GM21528 (cell line): ENCODE data around the gene FAR2.
"Not testable (repeated sequence)": the region's sequence is repeated elsewhere in the genome, so short reads cannot be mapped to it uniquely, and the experiment has no call there.

Experiments used
- ATAC-seq: cut with Tn5 transposase; IDR thresholded peaks from one replicate; pipeline ENCODE4 v1.9.1; 2021; ENCODE audit warnings: mild to moderate bottlenecking, moderate library complexity; ENCODE audit not compliant: unreplicated experiment, low FRiP score

The FAR2 gene

DNA sequence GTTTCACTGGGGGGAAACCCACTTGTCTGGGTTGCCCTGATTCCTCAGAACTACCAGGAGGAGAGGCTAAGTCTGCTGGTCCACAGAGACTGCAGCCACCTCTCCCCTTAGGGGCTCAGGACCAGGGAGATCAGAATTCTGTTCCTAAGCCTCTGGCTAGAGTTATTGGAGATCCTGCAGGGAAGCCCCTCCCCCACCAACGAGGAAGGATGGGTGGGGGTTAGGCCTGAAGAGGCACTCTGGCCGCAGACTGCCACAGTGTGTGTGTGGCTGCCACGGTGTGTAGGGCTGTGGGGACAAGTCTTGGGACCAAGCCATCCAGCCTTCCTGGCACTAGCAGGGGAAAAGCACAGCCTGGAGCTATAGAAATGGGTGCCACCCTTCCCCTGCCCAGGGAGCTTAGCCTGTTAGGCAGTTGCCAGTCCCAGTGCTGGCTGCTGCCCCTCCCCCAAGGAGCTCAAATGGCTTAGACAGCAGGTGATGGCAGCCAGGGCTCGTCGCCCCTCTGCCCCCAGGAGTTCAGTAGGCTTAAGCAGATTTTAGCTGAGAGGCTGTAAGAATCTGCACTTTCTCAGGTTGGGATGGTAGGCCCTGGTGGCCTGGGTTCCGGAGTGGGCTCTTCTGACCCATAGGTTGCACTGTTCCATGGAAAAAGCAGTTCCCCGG is 124.2 kb downstream of the FAR2 start:
- no peak for ATAC-seq

DNA sequence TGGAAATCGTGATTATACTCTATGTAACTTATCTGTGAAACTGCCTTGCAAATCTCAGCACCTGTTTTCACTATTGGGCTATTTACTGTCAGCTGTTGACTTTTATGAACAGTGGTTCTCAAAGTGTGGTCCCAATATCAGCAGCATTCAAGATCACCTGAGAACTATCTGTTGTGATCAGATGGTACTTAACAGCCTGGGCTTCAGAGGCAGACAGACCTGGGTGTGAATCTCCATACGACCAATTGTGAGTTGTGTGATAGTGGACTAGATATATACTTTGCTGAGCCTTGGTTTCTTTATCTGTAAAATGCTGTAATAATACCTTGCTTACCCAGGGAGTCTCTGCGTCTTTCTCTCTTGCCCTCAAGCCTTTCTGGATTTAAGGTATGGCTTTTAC is 126.8 kb downstream of the FAR2 start:
- ATAC-seq: no peak

DNA sequence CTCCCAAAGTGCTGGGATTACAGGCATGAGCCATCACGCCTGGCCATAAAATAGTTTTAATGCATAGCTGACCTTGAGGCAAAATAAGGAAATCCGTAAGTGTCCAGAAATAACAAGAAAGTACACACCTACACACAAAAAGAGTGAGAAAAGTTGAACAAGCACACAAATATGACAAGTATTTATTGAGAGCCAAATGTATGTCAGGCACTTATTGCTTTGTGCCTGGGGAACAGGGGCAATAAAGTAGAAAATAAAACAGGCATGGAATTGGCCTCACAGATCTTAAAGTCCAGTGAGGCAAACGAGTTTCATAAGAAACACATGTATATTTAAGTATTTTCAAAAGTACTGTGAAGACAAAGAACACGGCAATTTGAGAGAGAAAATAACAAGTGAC is 128.2 kb downstream of the FAR2 start:
- ATAC-seq: no peak

DNA sequence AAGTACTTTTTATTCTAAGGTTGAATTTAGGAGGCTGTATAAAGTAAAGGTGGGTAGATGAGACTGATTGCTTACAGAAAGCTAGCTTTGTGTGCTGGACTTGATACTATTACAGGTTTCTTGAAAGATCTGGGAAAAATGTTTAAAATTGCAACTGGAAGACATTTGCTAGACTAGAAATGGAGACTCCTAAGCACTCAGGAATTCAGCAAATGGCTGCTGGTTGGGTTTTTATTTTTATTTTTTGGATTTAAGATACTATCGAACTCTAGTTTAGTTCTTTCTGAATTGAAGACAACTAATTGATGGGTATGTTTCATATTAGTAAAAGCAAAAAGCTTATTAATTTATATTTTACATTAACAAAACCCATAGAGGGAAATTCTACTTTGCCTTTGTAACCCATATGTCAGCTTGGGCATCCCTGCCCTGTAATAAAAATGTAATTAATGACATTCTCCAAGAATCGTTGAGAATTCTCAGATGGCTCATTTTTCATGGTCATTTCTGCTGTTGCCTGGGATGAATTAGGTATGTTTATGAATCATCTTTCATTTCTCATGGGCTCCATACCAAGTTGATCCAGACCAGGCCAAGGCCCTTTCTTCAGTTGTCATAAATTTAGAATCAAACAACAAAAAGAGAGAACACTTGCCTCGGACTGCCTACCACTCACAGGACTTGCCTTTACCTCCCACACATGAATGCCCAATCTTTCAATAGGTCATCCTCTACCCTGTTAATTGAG is 129.8 kb downstream of the FAR2 start:
- ATAC-seq: no peak

DNA sequence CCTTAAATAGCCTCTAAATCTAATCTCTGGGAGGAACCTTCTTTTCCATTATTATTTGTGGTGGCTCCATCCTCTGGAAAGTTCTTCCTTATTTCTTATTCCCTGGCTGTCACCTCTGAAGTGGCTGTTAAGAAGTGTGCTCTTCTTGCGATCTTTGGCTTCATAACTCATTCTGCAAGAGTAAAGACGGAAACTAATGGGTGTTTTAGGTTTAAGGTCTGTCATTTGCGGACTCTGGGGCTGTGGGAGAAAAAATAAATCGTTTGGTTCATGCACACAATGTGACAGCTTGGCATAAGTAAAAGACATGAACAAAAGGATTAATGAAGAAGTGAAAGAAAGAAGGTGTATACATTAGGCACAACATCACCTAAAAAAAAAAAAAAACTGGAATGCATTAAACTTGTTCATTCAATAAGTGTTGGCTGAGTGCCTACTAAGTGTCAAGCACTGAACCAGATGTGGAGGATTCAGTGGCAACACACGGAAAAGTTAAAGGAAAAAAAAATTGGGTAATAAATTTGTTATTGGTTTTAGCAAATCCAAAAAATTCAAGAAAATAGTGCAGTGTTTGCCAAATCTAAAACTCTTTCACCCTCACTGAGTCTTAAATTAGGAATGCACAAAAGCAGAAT is 132.4 kb downstream of the FAR2 start:
- ATAC-seq: no peak

DNA sequence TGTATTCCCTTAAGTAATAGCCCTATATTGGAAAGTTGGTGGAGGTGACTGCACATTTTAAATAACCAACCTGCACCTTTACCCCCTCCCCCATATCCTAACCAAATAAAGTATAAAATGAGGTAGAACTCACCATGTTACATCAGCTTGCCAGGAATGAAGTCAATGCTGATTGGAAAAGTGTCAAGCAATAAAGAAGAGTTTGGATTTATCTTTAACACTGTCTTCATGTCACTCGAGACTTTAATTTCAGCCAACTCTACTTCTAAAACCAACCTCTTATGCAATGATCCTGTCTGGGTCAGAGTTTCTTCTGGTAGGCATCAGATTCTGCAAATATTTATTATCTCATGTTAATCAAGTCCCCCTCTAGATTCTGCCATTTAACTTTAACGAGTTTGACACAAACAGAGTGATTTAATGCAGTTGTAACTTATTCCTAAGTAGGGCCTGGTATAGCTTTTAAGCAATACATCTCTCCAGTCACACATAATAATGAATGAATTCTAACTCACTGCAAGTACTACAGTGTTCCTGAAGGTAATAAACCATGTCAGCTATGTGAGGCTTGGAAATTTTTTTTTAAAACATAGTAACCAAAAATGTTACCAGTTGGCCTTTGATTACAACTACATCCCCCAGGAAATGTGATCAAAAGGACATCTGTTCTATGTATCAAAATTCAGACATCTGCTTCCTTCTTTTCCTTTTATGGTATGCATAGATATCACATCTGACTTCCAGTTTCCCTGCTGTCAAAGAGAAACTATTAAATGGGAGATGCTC is 133.1 kb downstream of the FAR2 start:
- ATAC-seq: no peak

DNA sequence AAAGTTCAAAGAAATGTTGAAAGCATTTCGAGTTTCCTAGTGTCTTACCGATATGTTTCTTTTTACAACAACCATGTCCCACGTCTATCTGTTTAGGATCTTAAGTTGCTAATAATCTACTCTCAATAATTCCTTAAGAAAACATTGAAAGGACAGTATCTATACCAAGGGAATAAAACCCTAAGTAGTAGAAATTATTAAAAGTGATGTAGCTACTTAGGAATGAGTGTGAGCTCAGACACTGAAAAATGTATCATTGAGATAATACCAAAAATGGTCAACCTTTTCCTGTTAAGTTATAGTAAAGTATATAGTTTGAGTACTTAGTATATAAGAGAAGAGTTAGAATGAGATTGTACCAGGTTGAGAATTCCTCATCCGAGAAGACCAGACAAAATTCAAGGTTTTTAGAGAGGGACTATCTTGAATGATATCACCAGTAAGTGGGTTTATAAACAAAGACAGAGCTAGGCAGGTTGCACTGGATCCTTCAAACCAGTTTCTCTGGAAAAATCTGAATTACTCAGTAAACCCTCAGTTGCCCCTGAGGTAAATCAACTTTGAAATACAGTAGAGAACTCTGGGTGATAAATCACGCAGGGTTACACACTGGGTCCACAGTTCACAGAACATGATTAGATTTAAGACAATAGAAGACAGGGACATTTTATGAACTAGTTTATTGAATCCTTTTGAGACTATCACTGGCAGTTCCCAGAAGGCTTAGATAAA is 135.1 kb downstream of the FAR2 start:
- ATAC-seq: no peak

DNA sequence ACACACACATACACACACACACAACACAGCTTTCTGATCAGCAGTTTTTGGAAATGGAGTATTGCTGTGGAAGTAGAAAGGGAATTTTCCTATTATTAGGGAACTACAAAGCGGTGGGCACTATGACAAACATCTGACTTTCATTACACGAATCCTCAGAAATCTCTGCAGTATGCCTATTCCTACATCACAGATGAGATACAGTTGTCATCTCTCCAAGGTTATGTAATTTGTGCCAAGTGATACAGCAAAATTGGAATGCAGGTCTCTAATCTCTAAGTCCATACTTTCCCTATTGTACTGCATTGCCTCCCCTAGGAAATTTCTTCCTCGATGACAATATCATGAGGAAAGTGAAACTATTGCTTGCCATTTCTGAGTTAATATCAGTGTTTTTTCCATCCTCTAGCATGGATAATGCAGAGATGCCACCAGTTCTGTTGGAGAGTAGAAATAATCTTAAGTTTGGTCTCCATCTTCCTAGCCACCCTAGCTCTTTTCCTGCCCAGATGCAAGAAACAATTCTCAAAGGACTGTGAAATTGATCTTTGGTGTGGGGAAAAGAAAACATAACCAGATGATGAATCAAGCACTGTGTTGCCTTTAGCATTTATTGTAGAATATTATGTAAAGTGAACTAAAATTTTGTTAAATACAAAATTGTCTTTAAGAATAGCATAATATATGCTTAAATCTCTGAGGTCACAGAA is 137.2 kb downstream of the FAR2 start:
- no peak for ATAC-seq

DNA sequence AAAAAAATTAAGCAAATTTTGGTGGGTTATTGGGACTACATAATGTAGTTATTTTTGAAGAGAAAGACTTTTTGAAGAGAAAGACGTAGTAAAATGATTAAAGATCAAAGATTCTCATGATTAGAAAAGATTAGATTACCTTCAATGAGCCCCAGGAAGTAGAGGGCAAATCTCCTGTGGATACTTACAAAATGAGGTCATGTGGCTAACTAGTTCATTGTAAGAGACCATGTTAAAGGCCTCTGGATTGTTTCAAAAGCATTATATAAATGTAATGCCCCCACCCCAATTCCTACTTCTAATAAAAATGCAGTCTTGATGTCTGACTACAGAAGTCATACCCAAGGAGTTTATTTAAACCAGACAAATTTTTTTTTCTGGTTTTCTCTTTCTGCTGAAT is 138.5 kb downstream of the FAR2 start:
- ATAC-seq: no peak

DNA sequence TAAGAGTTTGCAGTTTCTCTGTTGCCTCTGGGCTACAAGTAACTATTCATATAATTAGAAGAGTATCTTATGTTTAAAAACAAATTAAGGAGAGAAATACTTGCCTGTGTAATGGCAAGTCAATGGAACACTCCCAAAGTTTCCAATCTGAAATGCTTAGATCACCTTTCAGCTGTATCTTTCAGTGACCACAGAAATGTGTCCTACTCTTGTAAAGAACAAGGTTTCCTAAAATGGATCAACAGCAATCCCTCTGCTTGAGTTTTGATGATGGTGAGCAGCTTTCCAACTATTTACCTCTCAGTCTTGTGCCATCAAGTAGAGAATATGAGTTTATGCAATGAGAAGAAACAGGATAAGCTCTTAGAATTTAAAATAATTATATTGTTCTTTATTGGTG is 139.0 kb downstream of the FAR2 start:
- no peak for ATAC-seq

DNA sequence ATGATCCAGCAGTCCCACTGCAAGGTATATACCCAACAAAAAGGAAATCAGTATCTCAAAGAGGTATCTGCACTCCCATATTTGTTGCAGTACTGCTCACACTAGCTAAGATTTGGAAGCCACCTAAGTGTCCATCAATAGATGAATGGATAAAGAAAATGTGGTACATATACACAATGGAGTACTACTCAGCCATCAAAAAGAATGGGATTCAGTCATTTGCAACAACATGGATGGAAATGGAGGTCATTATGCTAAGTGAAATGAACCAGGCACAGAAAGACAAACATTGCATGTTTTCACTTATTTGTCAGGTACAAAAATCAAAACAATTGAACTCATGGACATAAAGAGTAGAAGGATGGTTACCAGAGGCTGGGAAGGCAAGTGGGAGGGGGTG is 141.4 kb downstream of the FAR2 start:
- ATAC-seq: not testable (repeated sequence)

DNA sequence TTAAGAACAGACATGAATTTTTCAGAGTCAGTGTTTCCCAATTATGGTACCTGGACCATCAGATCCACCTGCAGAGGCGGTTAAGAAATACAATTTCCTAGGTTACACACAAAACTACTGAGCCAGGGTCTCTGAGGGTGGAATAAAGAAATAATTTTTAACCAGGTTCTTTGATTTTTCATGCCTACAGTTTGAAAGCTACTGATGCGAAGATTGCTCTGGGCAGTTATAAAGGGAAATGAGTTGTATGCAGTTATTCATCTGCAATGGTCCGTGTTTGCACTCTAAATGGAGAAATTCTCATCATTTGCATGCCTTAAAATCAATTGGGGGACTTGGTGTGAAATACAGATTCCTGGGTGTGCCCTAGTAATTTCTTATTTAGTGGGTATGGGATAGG is 142.1 kb downstream of the FAR2 start:
- no peak for ATAC-seq

DNA sequence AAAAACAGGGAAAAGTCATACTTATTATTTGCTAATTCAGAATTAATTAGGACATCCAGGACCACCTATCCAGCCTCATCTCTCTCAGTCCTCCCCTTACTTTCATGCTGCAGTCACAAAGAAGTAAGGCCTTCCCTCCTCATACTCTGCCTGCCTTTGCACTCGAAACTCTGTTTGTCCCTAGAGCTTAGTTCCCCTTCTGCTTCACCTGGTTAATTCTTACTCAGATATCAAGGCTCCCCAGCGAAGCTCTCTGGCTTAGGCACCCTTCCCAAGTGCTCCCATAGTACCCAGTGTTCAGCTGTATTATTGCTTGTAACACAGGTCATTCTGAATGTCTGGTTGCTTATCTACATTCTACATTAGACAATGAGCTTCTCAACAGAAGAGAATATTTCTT is 150.6 kb downstream of the FAR2 start:
- ATAC-seq: no peak

DNA sequence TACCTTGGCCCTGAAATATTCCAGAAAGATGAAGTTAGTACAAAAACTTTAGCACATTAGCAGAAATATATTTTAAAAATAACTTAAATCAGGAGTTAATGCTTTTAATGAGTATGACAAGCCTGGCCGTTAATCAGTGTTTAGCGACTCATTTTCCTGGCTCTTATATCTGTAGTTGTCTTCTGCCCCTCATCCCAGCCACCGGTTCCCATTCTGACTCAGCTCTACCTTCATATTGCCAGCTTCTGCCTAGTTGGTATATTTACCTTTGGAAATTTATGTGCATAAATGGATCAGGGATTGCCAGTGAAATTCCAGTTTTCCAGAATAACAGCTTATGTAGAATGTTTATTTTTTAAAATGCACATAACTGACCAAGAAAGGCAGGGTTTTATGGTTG is 152.0 kb downstream of the FAR2 start:
- ATAC-seq: no peak

DNA sequence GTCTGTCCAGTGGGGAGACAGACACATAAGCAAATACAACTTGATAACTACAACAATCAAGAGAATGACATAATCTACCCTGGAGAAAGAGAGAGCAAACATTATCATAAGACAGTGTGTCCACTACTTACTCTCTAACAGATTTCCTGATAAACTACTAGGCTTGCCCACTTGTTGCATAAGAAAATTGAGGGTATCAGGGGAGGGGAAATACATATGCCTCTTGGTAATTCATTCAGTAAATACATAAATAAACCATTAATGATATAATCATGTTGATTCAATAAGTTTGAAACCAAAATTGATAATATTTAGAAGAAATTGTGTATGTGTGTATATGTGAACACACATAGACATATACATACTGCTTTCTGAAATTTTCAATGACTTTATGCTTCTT is 155.3 kb downstream of the FAR2 start:
- no peak for ATAC-seq

DNA sequence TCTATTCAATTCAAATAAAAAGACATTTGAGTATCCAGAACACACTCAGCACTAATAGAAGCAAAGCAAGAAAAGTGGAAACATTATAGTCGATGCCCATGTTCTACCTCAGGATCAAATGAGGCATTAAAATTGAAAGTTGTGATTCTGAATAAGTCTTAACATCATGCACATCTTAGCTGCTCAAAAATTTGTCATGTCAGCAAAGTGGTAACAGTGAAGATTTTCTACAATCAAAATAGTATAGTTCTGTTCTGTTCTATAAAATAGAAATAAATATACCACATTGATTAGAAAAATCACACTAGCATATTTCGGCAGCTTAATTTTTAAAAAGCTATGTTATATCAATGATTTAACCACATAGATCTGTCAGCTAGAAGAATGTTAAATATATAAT is 157.2 kb downstream of the FAR2 start:
- no peak for ATAC-seq

DNA sequence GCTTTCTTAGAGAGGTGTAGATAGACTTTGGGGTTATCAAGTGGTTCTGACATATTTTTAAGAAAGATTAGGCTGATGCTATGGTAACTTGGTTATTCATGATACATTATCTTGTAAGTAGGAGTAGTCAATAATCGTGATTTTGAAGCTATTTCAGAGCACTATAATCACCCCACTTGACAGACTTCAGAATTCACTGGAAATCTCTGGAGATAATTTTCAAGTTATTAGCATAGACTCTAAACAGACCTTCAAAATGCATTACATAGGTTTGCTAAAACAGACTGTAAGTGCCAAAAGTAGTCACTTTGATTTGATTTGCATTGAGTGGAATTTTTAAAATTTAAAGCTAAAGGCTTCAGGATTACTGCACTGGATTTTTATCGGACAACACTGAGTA is 157.6 kb downstream of the FAR2 start:
- no peak for ATAC-seq

DNA sequence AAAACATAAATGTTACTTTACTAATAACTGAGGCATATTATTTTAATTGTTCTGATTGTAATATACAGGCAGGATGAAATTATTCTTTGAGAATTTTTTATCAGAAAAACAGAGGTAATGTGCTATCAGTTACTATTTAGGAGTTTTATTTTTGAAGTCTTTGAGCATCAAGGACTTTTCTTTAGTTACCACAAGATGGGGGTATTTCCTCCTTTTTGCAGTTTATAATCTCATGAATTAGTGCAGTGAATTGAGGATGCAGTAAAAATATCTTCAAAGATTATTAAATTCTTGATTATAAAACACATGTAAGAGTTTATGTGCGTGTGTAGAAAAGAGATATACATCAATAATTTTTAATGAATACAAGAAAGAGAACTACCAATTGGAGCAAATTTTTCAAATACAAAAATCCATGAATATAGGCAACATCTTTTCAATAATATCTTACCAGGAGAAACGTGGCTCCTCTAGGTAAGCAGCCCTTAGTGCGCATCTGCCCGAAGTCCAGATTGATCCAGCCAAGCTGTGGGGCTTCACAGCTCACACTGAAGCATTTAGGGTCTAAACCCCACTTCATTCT is 160.3 kb downstream of the FAR2 start:
- ATAC-seq: no peak

DNA sequence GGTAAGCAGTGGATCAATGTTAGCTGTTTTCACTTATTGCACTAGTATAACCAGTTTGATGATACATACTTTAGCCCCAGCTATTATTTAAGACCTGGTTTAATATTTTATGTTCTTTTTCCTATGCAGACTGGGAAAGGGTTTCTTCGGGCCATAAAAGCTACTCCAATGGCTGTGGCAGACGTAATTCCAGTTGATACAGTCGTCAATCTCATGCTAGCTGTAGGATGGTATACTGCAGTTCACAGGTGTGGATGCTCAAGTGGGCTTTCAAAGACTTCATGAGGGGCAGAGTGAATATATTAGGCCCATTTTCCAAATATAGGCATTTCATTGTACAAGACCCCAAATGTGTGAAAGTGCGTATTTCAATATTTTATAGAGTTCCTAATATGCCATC is 161.8 kb downstream of the FAR2 start:
- no peak for ATAC-seq

DNA sequence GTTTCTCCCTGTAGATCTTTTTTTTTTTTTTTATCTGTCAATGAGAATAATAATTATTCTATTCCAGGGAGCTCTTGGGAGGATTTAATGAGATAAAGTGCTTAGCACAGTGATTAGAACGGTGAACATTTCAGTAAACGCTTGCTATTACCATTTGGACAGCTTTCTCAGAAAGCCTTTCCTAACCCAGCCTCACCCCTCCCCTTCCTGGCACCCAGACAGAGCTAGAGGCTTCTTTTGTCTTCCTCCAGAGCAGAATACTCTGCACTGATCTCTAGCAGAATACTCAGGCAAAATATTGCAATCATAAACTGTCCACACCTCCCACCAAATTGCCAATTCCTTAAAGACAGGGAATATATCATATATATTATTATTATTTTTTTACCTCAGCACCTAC is 165.3 kb downstream of the FAR2 start:
- no peak for ATAC-seq
